HepG2 (cell line): Measurements from ENCODE around the gene ZNF416. TPM values are rescaled to one million over a fixed set of nuclear protein-coding genes. Genes with fewer than 3 reads are reported as not detected.

ENCODE experiments used
- ERF ChIP-seq: IDR thresholded peaks from 2 replicates; pipeline ENCODE4 v1.6.1; 2018; ENCODE audit warnings: missing biosample characterization, missing genetic modification reagents
- GFI1 ChIP-seq: sonication (generic); formaldehyde crosslinking; IDR thresholded peaks from 2 replicates; pipeline ENCODE4 v1.5.0; 2020; ENCODE audit warnings: missing genetic modification reagents, mild to moderate bottlenecking, borderline replicate concordance
- IKZF1 ChIP-seq: fragments of 450-650 bp; IDR thresholded peaks from 2 replicates; pipeline ENCODE4 v1.7.1; 2016
- MAZ ChIP-seq, 2 experiments: sonication (generic) in 1 of 2; formaldehyde crosslinking in 1 of 2; IDR thresholded peaks; 2 replicates each; pipeline versions ENCODE4 v1.5.0 to v1.6.1; 2012 to 2020; ENCODE audit warnings: low read depth in 2 of 2, mild to moderate bottlenecking in 2 of 2, borderline replicate concordance in 1 of 2, improper control_type of control experiment in 1 of 2, low read length in 1 of 2, missing genetic modification reagents in 1 of 2, moderate library complexity in 1 of 2
- PHF20 ChIP-seq: sonication (generic); formaldehyde crosslinking; IDR thresholded peaks from 2 replicates; pipeline ENCODE4 v1.5.0; 2020; ENCODE audit warnings: mild to moderate bottlenecking, missing genetic modification reagents
- RAD51 ChIP-seq: fragments of 450-650 bp; IDR thresholded peaks from 2 replicates; pipeline ENCODE4 v1.6.1; 2016; ENCODE audit warnings: borderline replicate concordance
- REPIN1 ChIP-seq: sonication (generic); formaldehyde crosslinking; IDR thresholded peaks from 2 replicates; pipeline ENCODE4 v1.8.0; 2022; ENCODE audit warnings: missing genetic modification reagents, low read depth, mild to moderate bottlenecking, borderline replicate concordance
- SP1 ChIP-seq, 2 experiments: fragments of 450-650 bp in 1 of 2; sonication (generic) in 1 of 2; formaldehyde crosslinking in 1 of 2; IDR thresholded peaks; 2 replicates each; pipeline versions ENCODE4 v1.4.0 to v1.6.1; 2016 to 2020; ENCODE audit warnings: missing genetic modification reagents in 1 of 2
- SPEN ChIP-seq: sonication (generic); formaldehyde crosslinking; IDR thresholded peaks from 2 replicates; pipeline ENCODE4 v1.5.1; 2020; ENCODE audit warnings: low read depth, mild to moderate bottlenecking, missing genetic modification reagents
- XRCC5 ChIP-seq: fragments of 200-400 bp; formaldehyde crosslinking; optimal IDR thresholded peaks from 2 replicates; pipeline ENCODE3; 2017; ENCODE audit warnings: mild to moderate bottlenecking, low read length
- ZC3H13 ChIP-seq: sonication (generic); formaldehyde crosslinking; IDR thresholded peaks from 2 replicates; pipeline ENCODE4 v1.8.1; 2023; ENCODE audit warnings: mild to moderate bottlenecking, missing genetic modification reagents, moderate library complexity
- ZFP90 ChIP-seq: sonication (generic); formaldehyde crosslinking; IDR thresholded peaks from 2 replicates; pipeline ENCODE4 v1.8.0; 2022; ENCODE audit warnings: missing genetic modification reagents, mild to moderate bottlenecking, inconsistent platforms, borderline replicate concordance
- ZNF230 ChIP-seq: sonication (generic); formaldehyde crosslinking; IDR thresholded peaks from 2 replicates; pipeline ENCODE4 v1.4.0; 2020; ENCODE audit warnings: mild to moderate bottlenecking, missing genetic modification reagents
- ZNF335 ChIP-seq: sonication (generic); formaldehyde crosslinking; IDR thresholded peaks from 2 replicates; pipeline ENCODE4 v1.4.0; 2020; ENCODE audit warnings: missing genetic modification reagents
- ZNF703 ChIP-seq: sonication (generic); formaldehyde crosslinking; IDR thresholded peaks from 2 replicates; pipeline ENCODE4 v1.5.1; 2020; ENCODE audit warnings: missing genetic modification reagents, mild to moderate bottlenecking, moderate library complexity, borderline replicate concordance
- polyA plus RNA-seq, 8 experiments: library from polyadenylated mRNA; depleted of rRNA in 3 of 8; stranded (reverse) in 7 of 8; unstranded in 1 of 8; fragments of >200 nt; fragmentation: Illumina TruSeq in 4 of 8; extraction: Trizol in 4 of 8; gene quantifications; 2 replicates each; pipeline versions ENCODE4 v1.2.1 to v1.2.3, GENCODE V29; 2011 to 2016; ENCODE audit warnings: low read depth in 4 of 8, missing spikeins in 1 of 8, mixed read lengths in 1 of 8; ENCODE audit not compliant: insufficient read depth in 1 of 8
- total RNA-seq, 5 experiments: library from RNA; depleted of rRNA; stranded (reverse); fragments of >200 nt; fragmentation: Illumina TruSeq; extraction: Trizol; gene quantifications; 2 replicates each; pipeline ENCODE4 v1.2.3, GENCODE V29; 2016; ENCODE audit warnings: low read depth in 1 of 5
- TF ChIP-seq, protein P1 (sequence below): sonication (generic); formaldehyde crosslinking; IDR thresholded peaks from 2 replicates; pipeline ENCODE4 v1.5.1; 2020; ENCODE audit warnings: mild to moderate bottlenecking, missing genetic modification reagents, moderate library complexity
- TF ChIP-seq, protein P2 (sequence below): sonication (generic); formaldehyde crosslinking; IDR thresholded peaks from 2 replicates; pipeline ENCODE4 v1.5.0; 2020; ENCODE audit warnings: mild to moderate bottlenecking, missing genetic modification reagents
- TF ChIP-seq, protein P3 (sequence below): sonication (generic); formaldehyde crosslinking; IDR thresholded peaks from 2 replicates; pipeline ENCODE4 v1.5.0; 2020; ENCODE audit warnings: mild to moderate bottlenecking, missing genetic modification reagents, moderate library complexity
- TF ChIP-seq, protein P4 (sequence below): sonication (generic); formaldehyde crosslinking; IDR thresholded peaks from 2 replicates; pipeline ENCODE4 v1.4.0; 2020; ENCODE audit warnings: missing genetic modification reagents
- TF ChIP-seq, protein P5 (sequence below): IDR thresholded peaks from 2 replicates; pipeline ENCODE4 v1.6.1; 2016

The ZNF416 gene
- total and polyA plus RNA-seq, 2 of the 13 experiments (the other 11 are each of a cell fraction or from before 2014, with no cell fraction given): 1.5 to 5.3 TPM

DNA sequence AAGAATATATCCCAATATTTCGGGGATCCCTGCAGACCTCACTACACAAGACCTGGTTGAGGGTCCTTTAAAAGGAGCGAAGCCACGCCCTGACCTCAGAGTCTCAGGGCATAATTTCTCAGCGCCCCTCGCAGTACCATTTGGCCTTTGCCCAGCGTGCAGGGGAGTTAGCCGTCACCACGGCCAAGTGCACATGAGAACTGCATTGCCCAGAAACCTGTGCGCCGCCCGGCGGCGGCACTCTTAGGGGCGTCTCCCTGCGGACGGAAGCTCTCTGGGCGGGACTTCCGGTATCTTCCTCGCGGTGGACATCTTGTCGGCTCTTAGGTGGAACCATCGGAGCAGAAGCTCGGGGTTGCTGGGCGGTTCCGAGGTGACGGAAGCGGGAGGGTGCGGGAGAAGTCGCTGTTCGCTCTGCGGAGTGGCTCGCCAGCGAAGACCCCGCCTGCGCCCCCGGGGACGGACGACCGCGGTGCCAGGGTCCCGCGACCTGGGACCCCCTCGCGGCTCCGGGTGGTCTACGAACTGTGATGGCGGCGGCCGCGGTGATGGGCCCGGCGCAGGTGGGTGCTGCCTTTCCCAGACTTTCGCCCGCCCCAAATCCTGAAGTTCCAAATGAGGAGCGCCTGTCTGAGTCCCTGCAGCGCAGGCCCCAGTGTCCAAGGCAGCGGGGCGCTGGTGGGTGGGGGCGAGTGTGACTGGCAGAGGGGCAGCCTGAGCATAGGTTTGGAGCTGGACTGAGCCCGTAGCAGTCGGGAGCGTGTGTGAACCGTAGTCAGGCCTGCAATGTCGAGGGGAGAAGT lies 35.4 kb upstream of the ZNF416 start, which contains the start of gene ZNF134 (continued):
- TF ChIP-seq MAZ (IDR thresholded peaks at IDR 0.05; ENCODE audit: borderline replicate concordance, low read depth, low read length): no peak
- TF ChIP-seq MAZ (CRISPR knock-in tag; IDR thresholded peaks at IDR 0.05; ENCODE audit: low read depth): peak; percentile 84
- TF ChIP-seq, protein P1, sequence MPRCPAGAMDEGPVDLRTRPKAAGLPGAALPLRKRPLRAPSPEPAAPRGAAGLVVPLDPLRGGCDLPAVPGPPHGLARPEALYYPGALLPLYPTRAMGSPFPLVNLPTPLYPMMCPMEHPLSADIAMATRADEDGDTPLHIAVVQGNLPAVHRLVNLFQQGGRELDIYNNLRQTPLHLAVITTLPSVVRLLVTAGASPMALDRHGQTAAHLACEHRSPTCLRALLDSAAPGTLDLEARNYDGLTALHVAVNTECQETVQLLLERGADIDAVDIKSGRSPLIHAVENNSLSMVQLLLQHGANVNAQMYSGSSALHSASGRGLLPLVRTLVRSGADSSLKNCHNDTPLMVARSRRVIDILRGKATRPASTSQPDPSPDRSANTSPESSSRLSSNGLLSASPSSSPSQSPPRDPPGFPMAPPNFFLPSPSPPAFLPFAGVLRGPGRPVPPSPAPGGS (CRISPR knock-in tag): peak; percentile 56; the same call in 1 of the 2 replicates
- TF ChIP-seq, protein P2, sequence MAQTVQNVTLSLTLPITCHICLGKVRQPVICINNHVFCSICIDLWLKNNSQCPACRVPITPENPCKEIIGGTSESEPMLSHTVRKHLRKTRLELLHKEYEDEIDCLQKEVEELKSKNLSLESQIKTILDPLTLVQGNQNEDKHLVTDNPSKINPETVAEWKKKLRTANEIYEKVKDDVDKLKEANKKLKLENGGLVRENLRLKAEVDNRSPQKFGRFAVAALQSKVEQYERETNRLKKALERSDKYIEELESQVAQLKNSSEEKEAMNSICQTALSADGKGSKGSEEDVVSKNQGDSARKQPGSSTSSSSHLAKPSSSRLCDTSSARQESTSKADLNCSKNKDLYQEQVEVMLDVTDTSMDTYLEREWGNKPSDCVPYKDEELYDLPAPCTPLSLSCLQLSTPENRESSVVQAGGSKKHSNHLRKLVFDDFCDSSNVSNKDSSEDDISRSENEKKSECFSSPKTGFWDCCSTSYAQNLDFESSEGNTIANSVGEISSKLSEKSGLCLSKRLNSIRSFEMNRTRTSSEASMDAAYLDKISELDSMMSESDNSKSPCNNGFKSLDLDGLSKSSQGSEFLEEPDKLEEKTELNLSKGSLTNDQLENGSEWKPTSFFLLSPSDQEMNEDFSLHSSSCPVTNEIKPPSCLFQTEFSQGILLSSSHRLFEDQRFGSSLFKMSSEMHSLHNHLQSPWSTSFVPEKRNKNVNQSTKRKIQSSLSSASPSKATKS (CRISPR knock-in tag): no peak
- TF ChIP-seq, protein P3, sequence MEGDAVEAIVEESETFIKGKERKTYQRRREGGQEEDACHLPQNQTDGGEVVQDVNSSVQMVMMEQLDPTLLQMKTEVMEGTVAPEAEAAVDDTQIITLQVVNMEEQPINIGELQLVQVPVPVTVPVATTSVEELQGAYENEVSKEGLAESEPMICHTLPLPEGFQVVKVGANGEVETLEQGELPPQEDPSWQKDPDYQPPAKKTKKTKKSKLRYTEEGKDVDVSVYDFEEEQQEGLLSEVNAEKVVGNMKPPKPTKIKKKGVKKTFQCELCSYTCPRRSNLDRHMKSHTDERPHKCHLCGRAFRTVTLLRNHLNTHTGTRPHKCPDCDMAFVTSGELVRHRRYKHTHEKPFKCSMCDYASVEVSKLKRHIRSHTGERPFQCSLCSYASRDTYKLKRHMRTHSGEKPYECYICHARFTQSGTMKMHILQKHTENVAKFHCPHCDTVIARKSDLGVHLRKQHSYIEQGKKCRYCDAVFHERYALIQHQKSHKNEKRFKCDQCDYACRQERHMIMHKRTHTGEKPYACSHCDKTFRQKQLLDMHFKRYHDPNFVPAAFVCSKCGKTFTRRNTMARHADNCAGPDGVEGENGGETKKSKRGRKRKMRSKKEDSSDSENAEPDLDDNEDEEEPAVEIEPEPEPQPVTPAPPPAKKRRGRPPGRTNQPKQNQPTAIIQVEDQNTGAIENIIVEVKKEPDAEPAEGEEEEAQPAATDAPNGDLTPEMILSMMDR: peak; percentile 43
- 0 out of 2 replicates have a peak, but pooled peaks have one; percentile 55 for TF ChIP-seq ZNF335 (CRISPR knock-in tag)
- TF ChIP-seq GFI1 (CRISPR knock-in tag): peak; percentile 38; the same call in 1 of the 2 replicates
- TF ChIP-seq IKZF1: no peak
- TF ChIP-seq, protein P4, sequence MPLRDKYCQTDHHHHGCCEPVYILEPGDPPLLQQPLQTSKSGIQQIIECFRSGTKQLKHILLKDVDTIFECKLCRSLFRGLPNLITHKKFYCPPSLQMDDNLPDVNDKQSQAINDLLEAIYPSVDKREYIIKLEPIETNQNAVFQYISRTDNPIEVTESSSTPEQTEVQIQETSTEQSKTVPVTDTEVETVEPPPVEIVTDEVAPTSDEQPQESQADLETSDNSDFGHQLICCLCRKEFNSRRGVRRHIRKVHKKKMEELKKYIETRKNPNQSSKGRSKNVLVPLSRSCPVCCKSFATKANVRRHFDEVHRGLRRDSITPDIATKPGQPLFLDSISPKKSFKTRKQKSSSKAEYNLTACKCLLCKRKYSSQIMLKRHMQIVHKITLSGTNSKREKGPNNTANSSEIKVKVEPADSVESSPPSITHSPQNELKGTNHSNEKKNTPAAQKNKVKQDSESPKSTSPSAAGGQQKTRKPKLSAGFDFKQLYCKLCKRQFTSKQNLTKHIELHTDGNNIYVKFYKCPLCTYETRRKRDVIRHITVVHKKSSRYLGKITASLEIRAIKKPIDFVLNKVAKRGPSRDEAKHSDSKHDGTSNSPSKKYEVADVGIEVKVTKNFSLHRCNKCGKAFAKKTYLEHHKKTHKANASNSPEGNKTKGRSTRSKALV (CRISPR knock-in tag): 0 out of 2 replicates have a peak, but pooled peaks have one; percentile 37
- TF ChIP-seq ZFP90 (CRISPR knock-in tag): peak; percentile 82; the same call in 1 of the 2 replicates
- TF ChIP-seq REPIN1 (CRISPR knock-in tag): peak; percentile 24; the same call in 1 of the 2 replicates
- peak; percentile 34 for TF ChIP-seq XRCC5
- TF ChIP-seq SP1 (IDR thresholded peaks at IDR 0.05): no peak
- TF ChIP-seq SP1 (CRISPR knock-in tag; IDR thresholded peaks at IDR 0.05): peak; percentile 66
- TF ChIP-seq ZNF703: 0 out of 2 replicates have a peak, but pooled peaks have one; percentile 28
- TF ChIP-seq ZC3H13 (CRISPR knock-in tag): no peak
- 0 out of 2 replicates have a peak, but pooled peaks have one; percentile 68 for TF ChIP-seq ERF (CRISPR knock-in tag)
- TF ChIP-seq, protein P5, sequence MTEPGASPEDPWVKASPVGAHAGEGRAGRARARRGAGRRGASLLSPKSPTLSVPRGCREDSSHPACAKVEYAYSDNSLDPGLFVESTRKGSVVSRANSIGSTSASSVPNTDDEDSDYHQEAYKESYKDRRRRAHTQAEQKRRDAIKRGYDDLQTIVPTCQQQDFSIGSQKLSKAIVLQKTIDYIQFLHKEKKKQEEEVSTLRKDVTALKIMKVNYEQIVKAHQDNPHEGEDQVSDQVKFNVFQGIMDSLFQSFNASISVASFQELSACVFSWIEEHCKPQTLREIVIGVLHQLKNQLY (CRISPR knock-in tag): no peak
- no peak for TF ChIP-seq RAD51
- peak; percentile 85 for TF ChIP-seq SPEN (CRISPR knock-in tag)
- 0 out of 2 replicates have a peak, but pooled peaks have one; percentile 81 for TF ChIP-seq ZNF230 (CRISPR knock-in tag)
- peak; percentile 75; the same call in 1 of the 2 replicates for TF ChIP-seq PHF20 (CRISPR knock-in tag)
